Measurements from ENCODE around the gene EXOC2.

DNA sequence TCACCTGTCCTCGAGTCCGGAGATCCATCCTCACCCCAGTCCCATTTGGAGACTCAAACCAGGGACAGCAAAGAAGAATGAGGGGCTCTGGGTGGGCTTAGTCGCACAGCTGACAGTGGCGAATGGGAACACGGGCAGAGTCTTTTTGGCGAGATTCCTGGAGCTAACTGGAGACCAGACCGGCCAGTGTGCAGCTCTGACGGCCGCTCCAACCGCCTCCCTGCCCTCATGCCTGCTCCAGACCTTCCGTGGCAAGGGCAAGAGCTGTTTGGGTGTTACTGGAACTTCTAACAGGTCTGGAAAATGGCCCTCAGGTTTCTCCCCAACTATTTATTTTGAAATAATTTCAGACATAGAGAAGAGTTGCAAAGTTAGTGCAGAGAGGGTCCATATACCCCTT, 225.8 kb downstream of the EXOC2 start:
- no peak for TF ChIP-seq EZH2 (IDR thresholded peaks at IDR 0.05; ENCODE audit: borderline replicate concordance, low read depth, low read length, severe bottlenecking)
- TF ChIP-seq, protein P1, sequence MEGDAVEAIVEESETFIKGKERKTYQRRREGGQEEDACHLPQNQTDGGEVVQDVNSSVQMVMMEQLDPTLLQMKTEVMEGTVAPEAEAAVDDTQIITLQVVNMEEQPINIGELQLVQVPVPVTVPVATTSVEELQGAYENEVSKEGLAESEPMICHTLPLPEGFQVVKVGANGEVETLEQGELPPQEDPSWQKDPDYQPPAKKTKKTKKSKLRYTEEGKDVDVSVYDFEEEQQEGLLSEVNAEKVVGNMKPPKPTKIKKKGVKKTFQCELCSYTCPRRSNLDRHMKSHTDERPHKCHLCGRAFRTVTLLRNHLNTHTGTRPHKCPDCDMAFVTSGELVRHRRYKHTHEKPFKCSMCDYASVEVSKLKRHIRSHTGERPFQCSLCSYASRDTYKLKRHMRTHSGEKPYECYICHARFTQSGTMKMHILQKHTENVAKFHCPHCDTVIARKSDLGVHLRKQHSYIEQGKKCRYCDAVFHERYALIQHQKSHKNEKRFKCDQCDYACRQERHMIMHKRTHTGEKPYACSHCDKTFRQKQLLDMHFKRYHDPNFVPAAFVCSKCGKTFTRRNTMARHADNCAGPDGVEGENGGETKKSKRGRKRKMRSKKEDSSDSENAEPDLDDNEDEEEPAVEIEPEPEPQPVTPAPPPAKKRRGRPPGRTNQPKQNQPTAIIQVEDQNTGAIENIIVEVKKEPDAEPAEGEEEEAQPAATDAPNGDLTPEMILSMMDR (IDR thresholded peaks at IDR 0.05; ENCODE audit: borderline replicate concordance, extremely low read depth, low read length, poor library complexity, severe bottlenecking) = no peak
